HS-5 (cell line): ENCODE measurements around the gene FAM162A.

Source experiments
- DNase-seq: peaks from one replicate; pipeline ENCODE4 v3.0.0-alpha.2; 2012; ENCODE audit warnings: low read depth

FAM162A gene, protein sequence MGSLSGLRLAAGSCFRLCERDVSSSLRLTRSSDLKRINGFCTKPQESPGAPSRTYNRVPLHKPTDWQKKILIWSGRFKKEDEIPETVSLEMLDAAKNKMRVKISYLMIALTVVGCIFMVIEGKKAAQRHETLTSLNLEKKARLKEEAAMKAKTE

DNA sequence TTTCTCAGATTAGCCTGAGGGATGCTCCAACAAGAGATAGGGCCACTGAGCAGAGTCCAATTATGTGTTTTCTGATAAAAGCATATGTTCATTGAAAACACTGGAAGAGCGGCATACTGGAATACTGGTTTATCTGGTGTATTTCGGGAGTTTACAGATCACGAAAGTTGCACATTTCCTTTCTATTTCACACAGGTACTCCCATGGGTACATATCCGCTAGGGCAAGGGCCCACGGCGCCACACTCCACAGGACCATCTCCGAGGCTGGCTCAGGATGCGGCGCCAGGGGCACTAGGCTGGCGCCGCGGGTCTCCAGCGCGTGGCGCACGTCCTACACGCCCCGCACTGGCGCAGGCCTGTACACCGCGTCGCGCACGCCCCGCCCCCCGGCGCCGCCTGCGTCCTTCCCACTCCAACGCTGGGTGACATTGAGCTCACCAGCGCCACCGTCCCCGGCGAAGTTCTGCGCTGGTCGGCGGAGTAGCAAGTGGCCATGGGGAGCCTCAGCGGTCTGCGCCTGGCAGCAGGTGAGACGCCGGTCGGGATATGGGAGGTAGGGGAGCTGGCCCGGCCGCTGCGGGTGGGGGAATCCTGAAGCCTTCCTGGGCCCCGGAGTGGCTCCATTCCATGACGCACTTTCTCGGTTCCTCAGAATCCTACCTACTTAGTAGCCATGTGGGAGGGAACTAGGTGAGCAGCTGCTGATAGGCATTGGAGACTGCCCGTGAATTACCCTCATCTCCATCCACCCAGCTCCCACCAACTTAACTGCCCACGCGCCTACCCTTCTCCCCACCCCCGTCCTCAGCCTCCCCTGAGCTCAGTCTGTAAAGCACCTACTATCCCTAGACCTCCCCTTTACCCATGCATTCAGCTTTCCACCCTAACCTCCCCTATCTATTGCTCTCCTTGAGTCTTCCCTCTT is at the start of gene FAM162A:
Gene FAM162A, plus strand, starts transcription at position 412 of the 927 bp plus-strand sequence. Its CDS starts 84 bp downstream, at position 496.
- peak; percentile 68 for DNase-seq

DNA sequence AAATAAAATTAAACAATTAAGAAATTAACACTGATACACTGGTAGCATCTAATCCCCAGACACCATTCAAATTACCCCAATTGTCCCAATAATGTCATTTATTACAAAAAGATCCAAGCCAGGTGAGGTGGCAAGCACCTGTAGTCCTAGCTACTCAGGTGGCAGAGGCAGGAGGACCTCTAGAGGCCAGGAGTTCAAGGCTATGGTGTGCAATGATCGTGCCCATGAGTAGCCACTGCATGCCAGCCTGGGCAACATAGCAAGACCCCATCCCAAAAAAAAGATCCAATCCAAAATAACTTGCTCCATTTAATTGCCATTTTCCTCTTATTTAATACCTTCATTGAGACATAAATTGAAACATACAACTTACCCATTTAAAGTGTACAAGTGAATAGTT is 41.2 kb upstream of the FAM162A start:
- no peak for DNase-seq

DNA sequence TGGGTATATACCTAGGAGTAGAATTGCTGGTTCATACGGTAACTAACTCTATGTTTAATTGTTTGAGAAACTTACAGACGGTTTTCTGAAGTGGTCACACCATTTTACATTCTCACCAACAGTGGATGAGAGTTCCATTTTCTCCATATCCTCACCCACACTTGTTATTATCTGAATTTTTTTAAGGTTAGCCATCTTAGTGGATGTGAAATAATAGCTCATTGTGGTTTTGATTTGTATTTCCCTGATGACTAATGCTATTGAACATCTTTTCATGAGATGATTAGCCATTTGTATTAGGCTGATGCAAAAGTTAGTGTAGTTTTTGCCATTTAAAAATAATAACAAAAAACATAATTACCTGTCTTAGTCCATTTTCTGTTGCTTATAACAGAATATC is 40.3 kb upstream of the FAM162A start:
- DNase-seq = no peak

DNA sequence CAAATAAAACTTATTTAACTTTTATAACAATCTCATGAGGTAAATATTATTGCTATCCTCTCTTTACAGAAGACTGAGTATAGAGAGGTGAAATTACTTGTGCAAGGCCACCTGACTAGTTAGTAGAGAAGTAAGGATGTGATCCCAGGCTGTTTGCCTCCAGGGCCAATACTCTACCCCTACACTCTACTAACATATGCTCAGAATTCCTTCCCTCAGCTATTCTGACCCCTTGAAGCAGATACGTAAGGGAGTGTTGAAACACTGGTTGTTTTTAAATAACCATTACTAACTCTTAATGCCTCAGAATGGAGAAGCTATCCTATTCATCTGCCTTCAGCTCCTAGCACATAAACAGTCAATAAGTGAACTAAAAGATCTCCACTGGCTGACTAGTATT is 34.8 kb upstream of the FAM162A start:
- DNase-seq = no peak

DNA sequence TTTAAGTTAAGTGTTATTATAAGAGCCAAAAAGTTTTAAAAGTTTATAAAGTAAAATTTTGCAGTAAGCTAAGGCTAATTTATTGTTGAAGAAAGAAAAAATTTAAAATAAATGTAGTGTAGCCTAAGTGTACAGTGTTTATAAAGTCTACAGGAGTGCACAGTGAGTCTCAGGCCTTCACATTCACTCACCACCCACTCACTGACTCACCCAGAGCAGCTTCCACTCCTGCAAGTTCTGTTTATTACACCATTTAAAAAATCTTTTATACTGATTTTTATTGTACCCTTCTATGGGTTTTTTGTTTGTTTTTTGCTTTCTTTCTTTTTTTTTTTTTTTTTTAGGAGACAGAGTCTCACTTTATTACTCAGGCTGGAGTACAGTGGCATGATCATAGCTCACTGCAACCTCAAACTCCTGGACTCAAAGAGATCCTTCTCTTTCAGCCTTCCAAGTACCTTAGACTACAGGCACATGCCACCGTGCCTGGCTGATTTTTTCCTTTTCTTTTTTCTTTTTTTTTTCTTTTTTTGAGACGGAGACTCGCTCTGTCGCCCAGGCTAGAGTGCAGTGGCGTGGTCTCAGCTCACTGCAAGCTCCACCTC is 33.1 kb upstream of the FAM162A start:
- DNase-seq = no peak

DNA sequence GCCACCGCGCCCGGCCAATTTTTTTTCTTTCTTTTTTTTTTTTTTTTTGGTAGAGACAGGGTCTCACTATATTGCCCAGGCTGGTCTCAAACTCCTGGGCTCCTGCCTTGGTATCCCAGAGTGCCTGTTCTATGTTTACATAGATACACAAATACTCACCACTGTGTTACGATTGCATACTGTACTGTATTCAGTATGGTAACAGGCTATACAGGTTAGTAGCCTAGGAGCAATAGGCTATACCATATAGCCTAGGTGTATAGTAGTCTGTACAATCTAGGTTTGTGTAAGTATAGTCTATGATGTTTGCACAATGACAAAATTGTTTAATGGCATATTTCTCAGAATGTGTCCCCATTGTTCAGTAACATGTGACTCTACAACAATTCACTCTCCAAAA is 32.4 kb upstream of the FAM162A start:
- no peak for DNase-seq

DNA sequence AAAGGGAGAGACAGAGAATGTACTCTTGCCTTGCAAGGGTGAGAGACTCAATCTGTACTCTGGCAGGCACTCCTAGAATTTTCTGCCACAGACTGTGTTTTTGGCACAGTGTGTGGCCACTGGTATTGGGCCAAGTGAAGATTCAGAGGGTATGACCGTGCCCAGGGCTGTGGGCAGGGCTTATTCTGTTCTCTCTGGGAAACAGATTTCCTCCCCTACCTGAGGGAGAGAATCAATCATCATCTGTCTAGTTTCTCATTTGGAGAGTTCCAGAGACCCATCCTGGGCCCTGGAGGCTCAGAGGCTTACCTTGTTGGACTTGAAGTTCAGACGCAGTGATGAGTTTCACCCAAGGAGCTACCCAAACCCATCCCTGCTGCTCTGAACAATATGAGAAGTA is 30.8 kb upstream of the FAM162A start:
- DNase-seq = no peak

DNA sequence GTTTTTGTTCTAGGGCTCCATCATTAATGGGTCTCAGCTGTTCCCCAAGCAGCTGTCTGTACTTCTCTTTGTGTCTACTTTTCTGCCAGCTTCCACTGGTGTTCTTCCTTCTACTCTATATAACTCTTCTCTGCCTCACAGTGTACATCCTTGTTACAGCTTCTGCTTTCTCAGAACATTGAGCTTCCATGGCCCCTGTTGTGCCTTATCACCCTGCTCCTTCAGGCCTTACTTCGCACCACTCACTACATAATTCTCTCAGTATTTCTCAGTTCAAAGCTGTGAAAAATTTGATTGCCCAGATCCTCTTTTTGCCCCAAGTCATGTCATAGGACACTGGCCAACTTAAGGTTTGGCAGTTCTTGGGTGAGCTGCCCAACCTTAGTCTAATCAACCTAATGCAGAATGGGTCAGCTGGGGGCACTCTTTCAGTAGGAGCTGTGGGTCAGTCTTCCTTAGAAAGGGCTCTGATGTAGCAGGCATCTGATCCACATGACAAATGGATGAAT is 30.0 kb upstream of the FAM162A start:
- no peak for DNase-seq

DNA sequence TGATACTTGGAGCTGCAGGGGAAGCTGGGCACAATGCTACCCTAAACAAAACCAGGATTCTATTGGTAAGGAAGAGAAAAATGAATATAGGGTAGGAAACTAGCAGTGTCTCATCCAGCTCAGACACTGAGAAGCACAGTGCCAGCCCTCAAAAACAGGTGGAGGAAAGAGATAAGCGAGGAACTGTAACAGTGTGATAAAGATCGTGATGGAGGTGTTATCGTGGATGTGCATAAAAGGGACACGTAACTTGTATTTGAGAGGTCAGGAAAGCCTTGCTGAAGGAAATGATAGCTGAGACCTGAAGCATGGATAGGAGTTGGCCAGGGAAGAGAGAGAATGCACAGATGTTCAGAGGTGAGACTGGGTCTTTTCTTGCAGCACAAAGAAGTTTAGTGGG is 28.4 kb upstream of the FAM162A start:
- no peak for DNase-seq

DNA sequence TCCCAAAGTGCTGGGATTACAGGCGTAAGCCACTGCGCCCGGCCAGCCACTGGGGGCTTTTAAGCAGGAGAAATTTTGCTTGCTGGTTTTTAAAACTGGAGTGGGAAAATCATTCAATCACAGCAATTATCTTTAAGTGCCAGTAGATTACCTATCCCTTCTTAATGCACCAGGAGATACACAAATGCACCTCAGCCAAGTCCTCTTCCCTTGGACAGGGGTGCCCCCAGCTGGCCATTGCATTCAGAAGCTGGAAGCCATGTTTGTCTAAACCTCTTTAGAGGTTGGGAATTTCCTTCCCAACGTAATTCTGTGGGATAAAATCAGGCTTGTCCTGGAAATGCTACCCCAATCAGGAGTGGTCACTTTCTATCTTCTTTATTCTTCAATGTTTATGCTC is 27.6 kb upstream of the FAM162A start:
- DNase-seq = no peak

DNA sequence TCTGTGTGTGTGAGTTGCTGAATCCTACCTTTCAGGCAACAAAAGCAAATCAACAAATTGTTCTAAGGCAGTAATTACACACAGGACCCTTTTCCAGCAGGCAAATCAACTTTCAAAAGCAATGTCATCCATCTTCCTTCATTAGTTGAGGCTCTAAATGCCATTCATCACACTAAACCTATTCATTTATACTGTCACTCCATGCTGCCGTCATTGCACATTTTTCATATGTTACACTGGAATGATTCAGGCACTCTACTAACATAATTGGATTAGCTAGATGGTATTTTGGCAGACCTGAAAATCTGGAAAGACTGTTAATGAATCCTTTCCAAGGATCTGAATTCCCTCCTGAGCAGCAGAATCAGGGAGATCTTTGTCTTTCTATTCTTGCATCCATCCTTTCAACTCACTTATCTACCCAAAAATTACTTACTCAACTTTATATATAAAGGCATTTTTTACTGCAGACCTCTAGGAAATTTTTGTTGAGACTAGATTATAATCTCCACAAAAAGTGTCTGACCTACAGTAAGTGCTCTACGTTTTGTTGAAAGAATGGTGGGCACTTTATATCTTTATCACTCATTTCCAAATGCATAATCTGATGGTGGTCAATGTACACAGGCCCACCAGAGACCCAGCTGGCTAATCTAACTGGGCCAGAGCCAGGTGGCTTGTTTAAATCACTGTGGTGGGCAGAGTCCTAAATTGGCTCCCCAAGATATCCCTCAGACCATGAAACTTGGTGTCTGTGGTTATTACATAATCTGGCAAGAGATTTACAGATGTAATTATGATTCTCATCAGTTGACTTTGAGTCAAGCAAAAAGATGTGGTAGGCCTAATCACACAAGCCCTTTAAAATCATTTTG is 25.9 kb upstream of the FAM162A start:
- no peak for DNase-seq

DNA sequence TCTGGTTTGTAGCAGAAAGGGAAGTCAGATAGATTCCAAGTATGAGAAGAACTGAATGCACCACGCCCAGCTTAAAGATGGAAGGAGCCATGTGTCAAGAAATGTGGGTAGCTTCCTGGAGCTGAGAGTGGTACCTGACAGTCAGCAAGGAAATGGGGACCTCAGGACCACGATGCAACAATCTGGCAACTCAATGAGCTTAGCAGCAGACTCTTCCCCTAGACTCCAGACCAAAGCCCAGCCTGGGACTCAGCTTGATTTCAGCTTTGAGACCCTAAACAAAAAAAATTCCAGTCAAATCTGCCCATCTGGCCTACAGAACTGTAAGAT is 25.3 kb upstream of the FAM162A start:
- no peak for DNase-seq

DNA sequence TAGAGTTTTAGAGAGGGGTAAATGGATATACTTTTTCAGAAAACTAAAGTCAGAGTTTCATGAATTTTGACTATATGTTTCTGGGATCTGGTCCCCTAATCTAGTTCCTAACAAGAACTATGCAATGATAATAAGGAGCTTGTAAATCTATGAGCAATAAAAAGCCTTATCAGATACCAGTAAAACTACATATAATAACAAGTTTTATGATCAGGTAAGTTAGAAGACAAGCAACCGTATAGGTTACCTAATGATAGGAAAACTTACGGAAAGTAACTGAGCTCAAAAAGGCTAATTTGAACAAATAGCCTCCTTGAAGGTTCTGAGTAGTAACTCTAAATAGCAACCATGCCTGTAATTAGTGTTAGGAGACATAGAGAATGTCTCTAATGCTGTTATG is 22.0 kb upstream of the FAM162A start:
- DNase-seq = no peak

DNA sequence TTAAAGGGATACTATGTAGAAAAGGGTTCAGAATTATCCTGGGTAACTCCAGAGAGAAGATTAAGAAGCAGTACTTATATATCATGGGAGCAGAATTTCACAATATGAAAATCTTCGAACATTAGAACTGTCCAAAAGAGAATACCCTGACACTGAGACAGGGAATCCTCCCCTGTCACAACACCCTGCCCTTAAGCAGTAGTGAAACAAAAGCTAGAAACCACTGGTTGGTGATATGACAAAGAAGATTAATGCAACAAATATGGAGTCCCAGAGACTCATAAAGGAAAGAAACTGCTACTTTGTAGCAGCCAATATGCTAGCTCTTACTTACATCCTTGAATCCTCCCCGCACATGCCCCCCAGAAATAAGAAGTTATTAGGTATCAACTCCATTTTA is 19.5 kb upstream of the FAM162A start:
- DNase-seq = no peak

DNA sequence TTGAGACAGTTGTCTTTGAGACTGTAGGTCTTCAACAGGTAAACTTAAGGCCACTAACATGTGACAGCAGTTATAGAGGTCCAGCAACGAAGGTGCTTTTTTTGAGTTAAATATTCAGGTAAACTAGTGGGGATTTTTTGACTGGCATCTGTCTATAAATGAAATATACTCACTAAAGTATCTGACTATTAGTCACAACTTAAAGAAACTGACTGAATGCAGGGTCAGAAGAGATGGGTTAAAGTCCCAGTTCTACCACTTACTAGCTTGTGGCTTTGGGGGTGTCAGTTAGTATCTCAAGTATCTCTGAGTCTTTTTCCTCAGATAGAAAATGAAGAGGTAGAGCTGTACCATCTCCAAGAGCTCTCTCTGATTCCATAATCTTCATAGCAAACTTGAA is 18.9 kb upstream of the FAM162A start:
- DNase-seq = no peak

DNA sequence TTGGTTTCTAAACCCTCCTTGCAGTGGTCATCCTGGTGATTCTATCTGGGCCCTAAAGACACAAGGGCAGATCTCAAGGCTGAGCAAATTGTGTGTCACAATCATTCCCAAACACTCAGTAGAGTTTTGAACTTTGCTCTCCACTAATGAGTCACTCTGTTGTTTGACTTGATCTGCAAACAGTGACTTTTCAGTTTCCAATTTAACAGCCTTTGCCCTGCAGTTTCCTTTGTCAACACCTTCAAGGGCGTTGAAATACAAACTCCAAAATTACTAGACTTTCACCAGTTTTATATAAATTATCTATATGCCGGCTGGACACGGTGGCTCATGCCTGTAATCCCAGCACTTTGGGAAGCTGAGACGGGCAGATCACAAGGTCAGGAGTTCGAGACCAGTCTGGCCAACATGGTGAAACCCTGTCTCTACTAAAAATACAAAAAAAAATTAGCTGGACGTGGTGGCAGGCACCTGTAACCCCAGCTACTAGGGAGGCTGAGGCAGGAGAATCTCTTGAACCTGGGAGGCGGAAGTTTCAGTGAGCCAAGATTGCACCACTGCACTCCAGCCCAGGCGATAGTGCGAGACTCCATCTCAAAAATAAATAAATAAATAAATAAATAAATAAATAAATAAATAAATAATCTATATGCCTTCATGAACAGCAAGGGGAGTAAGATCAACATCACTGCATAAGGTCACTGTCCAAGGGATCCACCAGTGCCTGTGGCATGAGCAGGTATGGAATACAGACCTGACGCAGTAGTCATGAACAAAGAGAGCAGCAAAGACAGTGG is 18.2 kb upstream of the FAM162A start:
- peak; percentile 35 for DNase-seq

DNA sequence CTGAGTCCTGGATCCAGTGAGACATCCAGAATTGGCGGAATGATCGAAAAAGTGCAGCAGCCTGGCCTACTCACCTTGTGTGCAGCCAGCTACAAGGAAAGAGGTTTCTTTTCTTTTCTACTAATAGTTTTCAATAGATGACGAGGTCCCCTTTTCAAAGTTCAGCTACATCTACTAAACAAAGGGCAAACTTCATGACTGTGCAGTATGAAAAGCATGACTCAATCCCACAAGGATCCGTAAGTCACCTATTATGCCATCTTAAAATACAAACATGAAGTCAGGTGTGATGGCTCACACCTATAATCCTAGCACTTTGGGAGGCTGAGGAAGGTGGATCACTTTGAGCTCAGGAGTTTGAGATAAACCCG is 17.6 kb upstream of the FAM162A start:
- no peak for DNase-seq

DNA sequence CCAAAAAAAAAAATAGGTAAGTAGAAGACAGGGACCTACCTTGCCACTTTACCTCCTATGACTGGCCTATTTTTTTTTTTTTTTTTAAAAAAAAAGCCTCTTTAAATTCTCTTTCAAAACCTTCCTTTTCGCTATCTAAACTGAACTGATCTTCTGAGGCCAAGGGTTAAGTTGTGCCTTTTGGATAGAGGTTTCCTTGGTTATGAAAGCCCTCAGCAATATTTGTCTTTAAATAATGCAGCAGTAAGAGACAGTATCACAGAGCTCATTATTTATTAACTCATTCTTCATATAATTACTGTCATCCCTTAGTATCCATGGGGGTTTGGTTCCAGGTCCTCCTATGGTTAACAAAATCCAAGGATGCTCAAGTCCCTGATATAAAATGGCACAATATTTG is 9.9 kb upstream of the FAM162A start:
- no peak for DNase-seq

DNA sequence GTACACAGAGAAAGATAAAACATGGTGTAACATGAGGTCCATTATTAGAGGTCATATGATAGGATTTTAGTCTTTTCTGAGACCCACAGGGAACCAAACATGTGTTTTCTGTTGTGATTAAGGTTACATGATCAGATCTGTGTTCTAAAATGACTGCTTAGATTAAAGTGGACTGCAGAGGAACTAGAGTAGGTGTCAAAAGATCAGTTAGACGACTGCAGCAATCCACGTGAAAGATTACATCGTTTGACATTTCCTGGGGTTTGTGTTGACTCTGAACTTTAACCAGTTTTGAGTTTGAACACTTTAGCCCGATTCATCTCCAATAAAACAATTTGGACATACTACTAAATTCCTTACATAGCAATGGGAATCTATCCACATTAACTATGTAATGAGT is 6.0 kb upstream of the FAM162A start:
- DNase-seq = no peak

DNA sequence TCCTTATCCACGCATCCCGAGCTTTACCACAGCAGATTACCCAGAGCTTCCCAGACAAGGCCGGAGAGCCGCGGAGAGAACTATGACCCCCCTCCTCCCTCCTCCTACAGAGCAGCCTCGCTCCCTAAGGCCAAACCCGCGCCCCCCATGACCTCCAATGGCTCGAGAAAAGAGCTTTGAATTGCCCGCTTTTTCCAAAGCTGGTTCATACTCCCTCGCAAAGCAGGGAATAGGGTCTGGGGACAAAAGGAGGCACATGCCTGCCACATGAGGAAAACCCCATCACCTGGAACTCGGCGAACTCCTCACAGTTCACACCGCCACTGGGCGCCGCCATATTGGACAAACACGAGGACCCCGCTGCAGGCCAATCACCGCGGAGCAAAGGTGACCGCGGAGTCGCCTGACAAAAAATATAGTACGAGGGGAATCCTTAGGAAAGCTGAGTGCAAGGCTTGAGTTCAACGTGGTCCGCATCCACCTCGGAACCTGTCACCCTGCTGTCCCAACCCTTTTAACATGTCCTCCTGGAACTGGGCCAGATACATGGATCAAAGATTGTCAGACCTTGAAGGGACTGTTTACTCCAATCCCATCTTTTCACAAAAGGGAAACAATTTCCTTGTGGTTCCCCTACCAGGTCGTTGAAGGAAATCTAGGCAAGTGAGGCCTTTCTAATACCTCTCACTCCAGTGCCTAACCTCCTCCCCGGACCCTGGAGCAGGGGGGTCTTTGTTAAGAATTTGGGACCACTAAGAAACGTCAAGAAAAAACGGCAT is 905 bp upstream of the FAM162A start, which contains the start of gene MIX23:
Gene MIX23, minus strand, starts transcription at position 344 of the 779 bp plus-strand sequence. Its CDS starts 7 bp downstream, at position 337.
- DNase-seq = peak; percentile 74

DNA sequence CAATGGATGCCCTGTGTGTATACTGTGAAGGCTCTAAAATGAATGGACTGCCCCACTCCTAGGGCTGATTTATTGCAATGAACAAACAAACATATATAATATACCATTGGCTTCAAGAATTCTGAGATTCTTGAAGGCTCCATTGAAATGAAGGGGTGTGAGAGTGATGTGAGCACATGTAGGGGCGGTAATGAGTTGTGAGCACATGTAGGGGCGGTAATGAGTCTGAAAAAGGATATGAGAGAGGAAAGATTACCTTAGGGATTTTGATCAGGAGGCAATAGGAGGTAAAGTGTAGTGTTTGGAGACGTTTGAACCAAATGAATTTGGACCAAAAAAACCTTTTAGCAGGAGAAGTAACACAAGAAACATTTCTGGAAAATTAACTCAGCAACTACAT is 3.7 kb downstream of the FAM162A start:
- no peak for DNase-seq
